ENCODE data around the gene ADPRS.

DNA sequence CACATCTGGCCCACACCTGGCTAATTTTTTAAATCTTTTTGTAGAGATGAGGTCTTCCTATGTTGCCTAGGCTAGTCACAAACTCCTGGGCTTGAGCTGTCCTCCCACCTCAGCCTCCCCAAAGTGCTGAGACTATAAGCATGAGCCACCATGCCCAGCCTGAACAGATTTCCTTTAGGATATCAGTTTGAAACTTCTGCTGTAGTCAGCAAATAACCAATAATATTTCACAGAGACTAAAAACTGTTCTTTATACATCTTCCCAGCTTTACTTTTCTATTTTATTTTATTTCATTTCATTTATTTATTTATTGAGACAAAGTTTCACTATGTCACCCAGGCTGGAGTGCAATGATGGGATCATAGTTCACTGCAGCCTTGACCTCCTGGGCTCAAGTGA, 34.7 kb upstream of the ADPRS start:
- TF ChIP-seq, protein P1, sequence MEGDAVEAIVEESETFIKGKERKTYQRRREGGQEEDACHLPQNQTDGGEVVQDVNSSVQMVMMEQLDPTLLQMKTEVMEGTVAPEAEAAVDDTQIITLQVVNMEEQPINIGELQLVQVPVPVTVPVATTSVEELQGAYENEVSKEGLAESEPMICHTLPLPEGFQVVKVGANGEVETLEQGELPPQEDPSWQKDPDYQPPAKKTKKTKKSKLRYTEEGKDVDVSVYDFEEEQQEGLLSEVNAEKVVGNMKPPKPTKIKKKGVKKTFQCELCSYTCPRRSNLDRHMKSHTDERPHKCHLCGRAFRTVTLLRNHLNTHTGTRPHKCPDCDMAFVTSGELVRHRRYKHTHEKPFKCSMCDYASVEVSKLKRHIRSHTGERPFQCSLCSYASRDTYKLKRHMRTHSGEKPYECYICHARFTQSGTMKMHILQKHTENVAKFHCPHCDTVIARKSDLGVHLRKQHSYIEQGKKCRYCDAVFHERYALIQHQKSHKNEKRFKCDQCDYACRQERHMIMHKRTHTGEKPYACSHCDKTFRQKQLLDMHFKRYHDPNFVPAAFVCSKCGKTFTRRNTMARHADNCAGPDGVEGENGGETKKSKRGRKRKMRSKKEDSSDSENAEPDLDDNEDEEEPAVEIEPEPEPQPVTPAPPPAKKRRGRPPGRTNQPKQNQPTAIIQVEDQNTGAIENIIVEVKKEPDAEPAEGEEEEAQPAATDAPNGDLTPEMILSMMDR (conservative IDR thresholded peaks at IDR 0.05) = no peak
- TF ChIP-seq EZH2 (IDR thresholded peaks at IDR 0.05; ENCODE audit: low read depth) = no peak
